ENCODE measurements around the gene MAST2. TPM values are rescaled to one million over a fixed set of nuclear protein-coding genes. Genes with fewer than 3 reads are reported as not detected.

MAST2 gene
- total and polyA plus RNA-seq, 2 donors (not counting 3 experiments of a cell fraction or from before 2014, with no cell fraction given), result 25.0 to 41.2 TPM

GRCh38 chr1:46043458-46044017 lies 240.1 kb downstream of the MAST2 start:
- H2AFZ ChIP-seq (ENCODE audit: low read depth, low read length), result no peak overlapping the region
- H3K4me3 ChIP-seq (replicated peaks in 1 of 3; ENCODE audit: insufficient read depth in 1 of 3, low read depth in 1 of 3, low read length in 3 of 3), result no peak overlapping the region
- FAIRE-seq (no peak), DNase-seq (ENCODE audit: low read depth, low spot score) (no peak)
- BruUV-seq (replicated peaks), result no TSS peak
- H3K9ac ChIP-seq (replicated peaks; ENCODE audit: extremely low read depth, insufficient read depth, low read length), result no peak overlapping the region
- H3K36me3 ChIP-seq (ENCODE audit: control insufficient read depth in 2 of 2, extremely low read depth in 1 of 2, insufficient read depth in 2 of 2, low read length in 2 of 2), result peaks cover 0 to 7% of the 10 kb centered on the region in 2 experiments
- H3K9me3 ChIP-seq (replicated peaks; ENCODE audit: control insufficient read depth, insufficient read depth, low read length), result no peaks in the 10 kb centered on the region
- no peak overlapping the region for H3K4me2 ChIP-seq (ENCODE audit: insufficient read depth, low read length)
- POLR2A ChIA-PET, result interaction anchor here (0.8 kb wide), 1 partner anchor 89 kb away, joined by 3 read pairs; the partner anchor contains the start of gene PIK3R3
- no peaks in the 10 kb centered on the region for H3K27me3 ChIP-seq (ENCODE audit: control insufficient read depth in 2 of 2, insufficient read depth in 2 of 2, low read length in 2 of 2)
- dilution Hi-C loops (cut with MboI; ENCODE audit: extremely low pct_ligation_motif_present, low sequenced_read_pairs) (loop anchor here (25.0 kb wide), 1 partner anchor 144 kb away; the partner anchor contains the start of genes P3R3URF, POMGNT1 and TSPAN1), intact Hi-C loops (cut with micrococcal nuclease) (no loop called here)
- H3K9me1 ChIP-seq (replicated peaks; ENCODE audit: control insufficient read depth, extremely low read depth, insufficient read depth, low read length), result no peaks in the 10 kb centered on the region
- peaks cover 4% of the 10 kb centered on the region for H3K4me1 ChIP-seq (ENCODE audit: control insufficient read depth, extremely low read depth, insufficient read depth, low read length)
- no peaks in the 10 kb centered on the region for H4K20me1 ChIP-seq (replicated peaks; ENCODE audit: control insufficient read depth, extremely low read depth, insufficient read depth, low read length)
- no peaks in the 10 kb centered on the region for H3K79me2 ChIP-seq (ENCODE audit: control insufficient read depth, insufficient read depth, low read length)
- CTCF ChIA-PET, result interaction anchor here (1.1 to 2.6 kb wide), 3 partner anchors 10 to 180 kb away, joined by 3 to 11 read pairs (median 4); no protein-coding TSS in a partner anchor
- no peak overlapping the region for H3K27ac ChIP-seq (ENCODE audit: insufficient read depth, low read depth, low read length)
- TF ChIP-seq FOS (IDR thresholded peaks at IDR 0.05; ENCODE audit: borderline replicate concordance, insufficient read depth, low read length), result no peak
- no peak for TF ChIP-seq GATA2 (IDR thresholded peaks at IDR 0.05; ENCODE audit: insufficient read depth, insufficient read length, low read depth, low read length)
- no peak for TF ChIP-seq MYC (IDR thresholded peaks at IDR 0.05; ENCODE audit: low read depth, low read length)
- TF ChIP-seq POLR2A (IDR thresholded peaks at IDR 0.05; ENCODE audit: low read depth, low read length), result no peak
- no peak for TF ChIP-seq JUN (IDR thresholded peaks at IDR 0.05; ENCODE audit: borderline replicate concordance, insufficient read depth, insufficient read length, low read depth)
- TF ChIP-seq, protein P1, sequence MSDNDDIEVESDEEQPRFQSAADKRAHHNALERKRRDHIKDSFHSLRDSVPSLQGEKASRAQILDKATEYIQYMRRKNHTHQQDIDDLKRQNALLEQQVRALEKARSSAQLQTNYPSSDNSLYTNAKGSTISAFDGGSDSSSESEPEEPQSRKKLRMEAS (IDR thresholded peaks at IDR 0.05; ENCODE audit: insufficient read depth, insufficient read length), result no peak
- TF ChIP-seq POLR2AphosphoS5 (IDR thresholded peaks at IDR 0.05; ENCODE audit: insufficient read depth, low read depth, low read length), result no peak
- no peak for TF ChIP-seq EZH2 (IDR thresholded peaks at IDR 0.05; ENCODE audit: borderline replicate concordance, low read depth, low read length, severe bottlenecking)
- no peak for TF ChIP-seq CTCF (IDR thresholded peaks at IDR 0.05; ENCODE audit: extremely low read depth in 1 of 2, insufficient read depth in 1 of 2, low read depth in 1 of 2, low read length in 2 of 2)

Data from endothelial cell of umbilical vein (primary cell).